ENCODE results near the gene PTPN21. TPM values are rescaled to one million over a fixed set of nuclear protein-coding genes. Genes with fewer than 3 reads are reported as not detected.

The PTPN21 gene
- total and polyA plus RNA-seq, 10 donors, result 0.85 to 10.9 (median 5.7) TPM

GRCh38 chr14:88500611-88501010 lies 54.2 kb downstream of the PTPN21 start:
- TF ChIP-seq POLR2A (IDR thresholded peaks at IDR 0.05) (no peak), CTCF (IDR thresholded peaks at IDR 0.05 in 8 of 11, conservative IDR thresholded peaks at IDR 0.05 in 3 of 11) (no peak), POLR2AphosphoS5 (IDR thresholded peaks at IDR 0.05) (no peak)
- Histone ChIP-seq H3K9me3 (no peaks in the 10 kb centered on the region), H3K4me3 (no peak overlapping the region), H3K4me1 (no peaks in the 10 kb centered on the region), H3K36me3 (peaks cover 0 to 17% (median 0%) of the 10 kb centered on the region in 6 donors), H3K27me3 (replicated peaks in 1 of 7) (peaks cover 0 to 7% (median 0%) of the 10 kb centered on the region in 7 donors), H3K27ac (no peak overlapping the region)
- intact Hi-C loops (cut with DNase I; ENCODE audit: low total_unique reads), result no loop called here
- no peak for DNase-seq
- 80 to 95% (median 86%) methylated on average over 2 of the region's 2 CpGs for WGBS, 5 donors

- no peaks in the 10 kb centered on the region for H3K9me3 ChIP-seq
- peaks cover 0 to 7% (median 0%) of the 10 kb centered on the region in 7 donors for H3K27me3 ChIP-seq (replicated peaks in 1 of 7)
- WGBS, 5 donors, result 76 to 87% (median 85%) methylated on average over 6 of the region's 6 CpGs
- H3K4me3 ChIP-seq, result no peak overlapping the region
- H3K4me1 ChIP-seq, result no peaks in the 10 kb centered on the region
- no peak for TF ChIP-seq POLR2AphosphoS5 (IDR thresholded peaks at IDR 0.05)
- TF ChIP-seq POLR2A (IDR thresholded peaks at IDR 0.05), result no peak
- TF ChIP-seq CTCF (IDR thresholded peaks at IDR 0.05 in 8 of 11, conservative IDR thresholded peaks at IDR 0.05 in 3 of 11), result no peak
- H3K36me3 ChIP-seq, result peaks cover 0 to 20% (median 0%) of the 10 kb centered on the region in 6 donors
- DNase-seq, result no peak
- H3K27ac ChIP-seq, result no peak overlapping the region
- intact Hi-C loops (cut with DNase I; ENCODE audit: low total_unique reads), result no loop called here
Observed at GRCh38 chr14:88499225-88499624, 55.6 kb downstream of the PTPN21 start.

- intact Hi-C loops (cut with DNase I; ENCODE audit: low total_unique reads), result no loop called here
- no peaks in the 10 kb centered on the region for H3K9me3 ChIP-seq
- H3K27me3 ChIP-seq (replicated peaks in 1 of 7), result no peaks in the 10 kb centered on the region
- peaks cover 0 to 6% (median 2%) of the 10 kb centered on the region in 6 donors for H3K4me1 ChIP-seq
- no peak overlapping the region for H3K4me3 ChIP-seq
- 90 to 94% (median 94%) methylated on average over 3 of the region's 3 CpGs for WGBS, 5 donors
- no peak overlapping the region for H3K27ac ChIP-seq
- peaks cover 0 to 20% (median 0%) of the 10 kb centered on the region in 6 donors for H3K36me3 ChIP-seq
- no peak for TF ChIP-seq CTCF (IDR thresholded peaks at IDR 0.05 in 8 of 11, conservative IDR thresholded peaks at IDR 0.05 in 3 of 11)
- no peak for TF ChIP-seq POLR2AphosphoS5 (IDR thresholded peaks at IDR 0.05)
- TF ChIP-seq POLR2A (IDR thresholded peaks at IDR 0.05), result no peak
- DNase-seq, result no peak
Observed at GRCh38 chr14:88496414-88496813, 58.4 kb downstream of the PTPN21 start.

GRCh38 chr14:88493392-88494185 lies 61.2 kb downstream of the PTPN21 start:
- Histone ChIP-seq H3K9me3 (no peaks in the 10 kb centered on the region), H3K27ac (no peak overlapping the region), H3K27me3 (replicated peaks in 1 of 7) (no peaks in the 10 kb centered on the region), H3K4me1 (peaks cover 0 to 6% (median 2%) of the 10 kb centered on the region in 6 donors), H3K36me3 (peaks cover 0 to 20% (median 0%) of the 10 kb centered on the region in 6 donors), H3K4me3 (no peak overlapping the region)
- intact Hi-C loops (cut with DNase I; ENCODE audit: low total_unique reads), result no loop called here
- TF ChIP-seq CTCF (IDR thresholded peaks at IDR 0.05 in 8 of 11, conservative IDR thresholded peaks at IDR 0.05 in 3 of 11) (no peak), POLR2AphosphoS5 (IDR thresholded peaks at IDR 0.05) (no peak), POLR2A (IDR thresholded peaks at IDR 0.05) (no peak)
- 85 to 91% (median 90%) methylated on average over 6 of the region's 6 CpGs for WGBS, 5 donors
- no peak for DNase-seq
